HL-60 (cell line): ENCODE measurements around the gene RELT.

Experiments used
- DNase-seq, 2 experiments: peaks; one replicate each; pipeline ENCODE4 v3.0.0-alpha.2; 2010 to 2020; ENCODE audit warnings: low read depth in 1 of 2, low spot score in 1 of 2
- H3K27ac ChIP-seq: fragments of 250-450 bp; sonication (Bioruptor Pico); replicated peaks from 2 replicates; pipeline ENCODE4 v1.5.1; 2020; ENCODE audit warnings: mild to moderate bottlenecking, moderate library complexity
- H3K27me3 ChIP-seq: fragments of 250-450 bp; sonication (Bioruptor Pico); 2 replicates; pipeline ENCODE4 v1.5.1; 2021; ENCODE audit warnings: mild to moderate bottlenecking, moderate library complexity; ENCODE audit not compliant: insufficient read depth, poor library complexity, severe bottlenecking
- H3K4me3 ChIP-seq: replicated peaks from 2 replicates; pipeline ENCODE4 v1.5.1; 2011; ENCODE audit warnings: mild to moderate bottlenecking, control low read depth, low read length; ENCODE audit not compliant: insufficient read depth
- GABPA ChIP-seq: IDR thresholded peaks from 2 replicates; pipeline ENCODE4 v1.6.1; 2012; ENCODE audit warnings: low read depth
- POLR2AphosphoS5 ChIP-seq: IDR thresholded peaks from 2 replicates; pipeline ENCODE4 v1.6.1; 2012; ENCODE audit warnings: low read depth
- SPI1 ChIP-seq: IDR thresholded peaks from 2 replicates; pipeline ENCODE4 v1.6.1; 2012; ENCODE audit warnings: low read depth, mild to moderate bottlenecking, borderline replicate concordance
- long read RNA-seq: library from polyadenylated mRNA; unstranded; transcript quantifications from one replicate; pipeline ENCODE4 v2.0.0, GENCODE V29; 2020
- TF ChIP-seq, protein P1 (sequence below): IDR thresholded peaks from 2 replicates; pipeline ENCODE4 v1.6.1; 2012; ENCODE audit warnings: low read depth; ENCODE audit not compliant: insufficient replicate concordance
- TF ChIP-seq, protein P2 (sequence below): IDR thresholded peaks from one replicate; pipeline ENCODE4 v1.5.1; 2011; ENCODE audit warnings: low read length, control low read depth, inconsistent platforms; ENCODE audit not compliant: insufficient read depth

The RELT gene, protein sequence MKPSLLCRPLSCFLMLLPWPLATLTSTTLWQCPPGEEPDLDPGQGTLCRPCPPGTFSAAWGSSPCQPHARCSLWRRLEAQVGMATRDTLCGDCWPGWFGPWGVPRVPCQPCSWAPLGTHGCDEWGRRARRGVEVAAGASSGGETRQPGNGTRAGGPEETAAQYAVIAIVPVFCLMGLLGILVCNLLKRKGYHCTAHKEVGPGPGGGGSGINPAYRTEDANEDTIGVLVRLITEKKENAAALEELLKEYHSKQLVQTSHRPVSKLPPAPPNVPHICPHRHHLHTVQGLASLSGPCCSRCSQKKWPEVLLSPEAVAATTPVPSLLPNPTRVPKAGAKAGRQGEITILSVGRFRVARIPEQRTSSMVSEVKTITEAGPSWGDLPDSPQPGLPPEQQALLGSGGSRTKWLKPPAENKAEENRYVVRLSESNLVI
- long read RNA-seq, transcript RELT-201 (11 exons, 3,535 nt), result major isoform, 101 of 125 reads
- long read RNA-seq, partial matches to known transcripts, result 12 of 125 reads
- long read RNA-seq, other reads (novel, unspliced or antisense), result 12 of 125 reads

DNA sequence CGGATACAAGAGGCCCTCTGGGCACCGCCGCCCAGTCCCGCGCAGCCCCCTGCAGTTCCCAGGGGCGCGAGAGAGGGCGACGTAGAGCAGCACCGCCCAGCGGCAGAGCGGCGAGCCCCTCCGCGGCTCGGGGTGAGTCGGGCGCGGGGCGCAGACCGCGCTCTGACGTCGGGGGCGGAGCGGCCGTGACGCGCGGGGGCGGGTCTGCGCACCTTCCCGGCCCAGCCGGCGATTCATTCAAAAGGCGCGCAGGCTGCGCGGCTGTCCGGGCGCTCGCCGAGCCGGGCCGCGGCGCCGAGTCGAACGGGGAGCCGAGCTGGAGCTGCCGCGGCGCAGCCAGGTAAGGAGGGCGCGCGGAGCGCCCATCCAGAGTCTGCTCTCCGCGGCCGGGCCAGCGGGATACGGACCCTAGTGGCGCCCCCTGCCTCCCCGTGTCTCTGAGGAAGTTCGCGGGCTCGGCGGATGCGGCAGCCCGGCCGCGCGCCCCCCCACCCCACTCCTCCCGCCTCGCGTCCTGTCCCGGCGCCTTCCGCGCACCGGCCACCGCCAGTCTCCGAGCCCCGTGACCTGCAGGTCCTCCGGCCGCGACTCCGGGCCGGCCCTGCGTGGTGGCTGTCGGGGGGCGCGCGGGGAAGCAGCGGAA, at the start of gene RELT:
RELT (plus strand) TSS at position 240 of the 643 bp plus-strand sequence. CDS start 12,738 bp downstream, outside the sequence.
- Histone ChIP-seq H3K27me3 (no peaks in the 10 kb centered on the region), H3K4me3 (peak within 1 kb of the TSS; percentile 60), H3K27ac (peak within 1 kb of the TSS; percentile 91)
- peak in 1 of 2 experiments; percentile 86 for DNase-seq
- TF ChIP-seq, protein P1, sequence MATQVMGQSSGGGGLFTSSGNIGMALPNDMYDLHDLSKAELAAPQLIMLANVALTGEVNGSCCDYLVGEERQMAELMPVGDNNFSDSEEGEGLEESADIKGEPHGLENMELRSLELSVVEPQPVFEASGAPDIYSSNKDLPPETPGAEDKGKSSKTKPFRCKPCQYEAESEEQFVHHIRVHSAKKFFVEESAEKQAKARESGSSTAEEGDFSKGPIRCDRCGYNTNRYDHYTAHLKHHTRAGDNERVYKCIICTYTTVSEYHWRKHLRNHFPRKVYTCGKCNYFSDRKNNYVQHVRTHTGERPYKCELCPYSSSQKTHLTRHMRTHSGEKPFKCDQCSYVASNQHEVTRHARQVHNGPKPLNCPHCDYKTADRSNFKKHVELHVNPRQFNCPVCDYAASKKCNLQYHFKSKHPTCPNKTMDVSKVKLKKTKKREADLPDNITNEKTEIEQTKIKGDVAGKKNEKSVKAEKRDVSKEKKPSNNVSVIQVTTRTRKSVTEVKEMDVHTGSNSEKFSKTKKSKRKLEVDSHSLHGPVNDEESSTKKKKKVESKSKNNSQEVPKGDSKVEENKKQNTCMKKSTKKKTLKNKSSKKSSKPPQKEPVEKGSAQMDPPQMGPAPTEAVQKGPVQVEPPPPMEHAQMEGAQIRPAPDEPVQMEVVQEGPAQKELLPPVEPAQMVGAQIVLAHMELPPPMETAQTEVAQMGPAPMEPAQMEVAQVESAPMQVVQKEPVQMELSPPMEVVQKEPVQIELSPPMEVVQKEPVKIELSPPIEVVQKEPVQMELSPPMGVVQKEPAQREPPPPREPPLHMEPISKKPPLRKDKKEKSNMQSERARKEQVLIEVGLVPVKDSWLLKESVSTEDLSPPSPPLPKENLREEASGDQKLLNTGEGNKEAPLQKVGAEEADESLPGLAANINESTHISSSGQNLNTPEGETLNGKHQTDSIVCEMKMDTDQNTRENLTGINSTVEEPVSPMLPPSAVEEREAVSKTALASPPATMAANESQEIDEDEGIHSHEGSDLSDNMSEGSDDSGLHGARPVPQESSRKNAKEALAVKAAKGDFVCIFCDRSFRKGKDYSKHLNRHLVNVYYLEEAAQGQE, result peak; percentile 44
- TF ChIP-seq GABPA, result no peak
- TF ChIP-seq POLR2AphosphoS5, result peak; percentile 16; the same call in 1 of the 2 replicates
- TF ChIP-seq, protein P2, sequence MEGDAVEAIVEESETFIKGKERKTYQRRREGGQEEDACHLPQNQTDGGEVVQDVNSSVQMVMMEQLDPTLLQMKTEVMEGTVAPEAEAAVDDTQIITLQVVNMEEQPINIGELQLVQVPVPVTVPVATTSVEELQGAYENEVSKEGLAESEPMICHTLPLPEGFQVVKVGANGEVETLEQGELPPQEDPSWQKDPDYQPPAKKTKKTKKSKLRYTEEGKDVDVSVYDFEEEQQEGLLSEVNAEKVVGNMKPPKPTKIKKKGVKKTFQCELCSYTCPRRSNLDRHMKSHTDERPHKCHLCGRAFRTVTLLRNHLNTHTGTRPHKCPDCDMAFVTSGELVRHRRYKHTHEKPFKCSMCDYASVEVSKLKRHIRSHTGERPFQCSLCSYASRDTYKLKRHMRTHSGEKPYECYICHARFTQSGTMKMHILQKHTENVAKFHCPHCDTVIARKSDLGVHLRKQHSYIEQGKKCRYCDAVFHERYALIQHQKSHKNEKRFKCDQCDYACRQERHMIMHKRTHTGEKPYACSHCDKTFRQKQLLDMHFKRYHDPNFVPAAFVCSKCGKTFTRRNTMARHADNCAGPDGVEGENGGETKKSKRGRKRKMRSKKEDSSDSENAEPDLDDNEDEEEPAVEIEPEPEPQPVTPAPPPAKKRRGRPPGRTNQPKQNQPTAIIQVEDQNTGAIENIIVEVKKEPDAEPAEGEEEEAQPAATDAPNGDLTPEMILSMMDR, result peak; percentile 76
- no peak for TF ChIP-seq SPI1

DNA sequence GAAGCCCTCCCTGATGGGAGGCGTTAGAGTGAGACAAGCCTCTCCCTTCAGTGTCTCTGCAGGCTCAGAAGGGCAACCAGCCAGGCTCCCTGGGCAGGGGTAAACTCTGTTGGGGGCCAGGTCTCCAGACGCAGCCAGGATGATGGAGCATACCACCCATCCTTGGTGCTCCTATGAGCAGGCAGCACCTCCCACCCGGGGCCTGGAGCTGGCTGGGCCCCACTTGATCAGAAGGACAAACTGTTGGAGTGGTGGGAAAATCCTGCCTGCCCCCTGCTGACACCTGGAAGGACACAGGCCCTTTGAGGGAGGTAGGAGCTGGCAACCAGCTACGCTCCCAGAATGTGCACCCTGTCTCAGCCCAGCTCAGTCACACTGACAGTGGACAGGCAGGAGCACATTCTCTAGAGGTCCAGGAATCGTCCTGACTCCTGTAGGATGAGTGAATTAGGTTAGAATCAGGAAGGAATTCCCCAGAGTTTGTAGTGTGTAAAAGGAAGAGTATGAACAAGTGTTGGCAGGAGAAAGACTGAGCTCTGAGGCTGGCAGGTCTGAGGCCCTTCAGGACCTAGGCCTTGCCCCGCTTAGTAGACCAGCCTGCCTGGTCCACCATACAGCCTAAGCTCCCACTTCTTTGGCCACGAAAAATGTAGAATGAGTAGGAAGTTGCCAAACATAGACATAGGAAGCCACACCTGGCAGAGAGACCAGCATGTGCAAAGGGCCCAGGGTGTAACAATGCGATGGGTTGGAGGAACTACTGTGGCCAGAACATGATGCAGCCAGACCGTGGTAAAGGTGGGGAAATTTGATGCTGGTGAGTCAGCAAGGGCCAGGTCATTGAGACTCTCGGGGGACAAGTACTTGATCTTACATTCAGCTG, 49.0 kb upstream of the RELT start:
- Histone ChIP-seq H3K27me3 (no peaks in the 10 kb centered on the region), H3K4me3 (no peak overlapping the region), H3K27ac (0 out of 2 replicates have a peak overlapping the region, but pooled peaks have one; percentile 14)
- TF ChIP-seq, protein P1, result no peak
- TF ChIP-seq GABPA, result no peak
- TF ChIP-seq POLR2AphosphoS5, result no peak
- no peak for TF ChIP-seq SPI1
- TF ChIP-seq, protein P2, result no peak
- DNase-seq, result peak; percentile 43 to 69

DNA sequence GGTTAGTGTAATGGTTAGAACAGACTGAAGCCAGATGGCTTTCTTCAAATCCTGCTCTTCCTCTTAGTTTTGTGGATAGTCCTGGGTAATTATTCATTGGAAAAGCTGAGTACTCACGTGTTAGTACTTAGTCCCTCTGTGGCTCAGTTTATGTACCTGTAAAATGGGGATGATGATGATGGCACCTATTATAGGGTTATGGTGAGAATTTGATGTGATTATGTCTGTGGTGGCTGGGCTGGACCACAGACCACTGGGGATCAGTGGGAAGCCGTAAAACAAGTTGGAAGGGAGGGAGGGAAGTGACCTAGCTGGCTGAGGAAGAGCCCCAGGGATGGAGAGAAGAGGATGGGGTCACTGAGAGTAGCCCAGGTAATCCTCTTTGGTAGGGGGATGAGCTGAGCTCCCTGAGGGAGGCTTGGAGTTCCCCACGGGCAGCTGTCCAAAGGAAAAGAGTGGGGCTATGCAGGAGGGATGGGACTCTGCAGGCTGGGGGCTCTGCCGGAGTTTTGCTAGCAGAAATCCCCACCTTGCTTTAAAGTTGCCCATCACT, 48.3 kb upstream of the RELT start:
- H3K27ac ChIP-seq, result no peak overlapping the region
- no peak for DNase-seq

More for the DNA sequence above, 48.3 kb upstream of the RELT start:
- Histone ChIP-seq H3K27me3 (no peaks in the 10 kb centered on the region), H3K4me3 (no peak overlapping the region)
- TF ChIP-seq, protein P2, result no peak
- TF ChIP-seq POLR2AphosphoS5 (no peak), SPI1 (no peak), GABPA (no peak)
- TF ChIP-seq, protein P1, result no peak
